A673 (cell line): ENCODE data around the gene MED23. TPM values are rescaled to one million over a fixed set of nuclear protein-coding genes. Genes with fewer than 3 reads are reported as not detected.

ENCODE experiments used
- BruUV-seq: library from RNA; stranded (reverse); fragments of 400-500 nt; replicated peaks from 2 replicates; lab custom pipeline; 2021; lab: Mats Ljungman, UMichigan
- CTCF ChIA-PET: fragments of 300-600 bp; sonication (Branson Sonifier 250); formaldehyde crosslinking; loops from one replicate; lab custom pipeline; 2022; ENCODE audit warnings: antibody characterized with exemption; lab: Charles Lee
- POLR2A ChIA-PET: fragments of 300-600 bp; sonication (Branson Sonifier 250); formaldehyde crosslinking; loops from one replicate; lab custom pipeline; 2022; ENCODE audit warnings: antibody characterized with exemption; ENCODE audit not compliant: low non-redundant PET; lab: Charles Lee
- DNase-seq: peaks from one replicate; pipeline ENCODE4 v3.0.0-alpha.2; 2015; ENCODE audit warnings: low spot score
- H3K27ac ChIP-seq: fragments of 200-600 bp; sonication (generic); 2 replicates; pipeline ENCODE4 v1.5.1; 2016; ENCODE audit warnings: mixed run types, low read depth, mild to moderate bottlenecking, mixed read lengths, antibody characterized with exemption, low read length; ENCODE audit not compliant: poor library complexity, severe bottlenecking
- H3K27me3 ChIP-seq: fragments of 200-600 bp; sonication (generic); replicated peaks from 2 replicates; pipeline ENCODE4 v1.6.1; 2017; ENCODE audit warnings: mixed run types, low read depth, mild to moderate bottlenecking, mixed read lengths, antibody characterized with exemption, low read length; ENCODE audit not compliant: insufficient read depth, poor library complexity
- H3K36me3 ChIP-seq: fragments of 200-600 bp; sonication (generic); 2 replicates; pipeline ENCODE4 v1.6.1; 2016; ENCODE audit warnings: mixed run types, mild to moderate bottlenecking, mixed read lengths, antibody characterized with exemption, low read length; ENCODE audit not compliant: insufficient read depth, poor library complexity, severe bottlenecking
- H3K4me1 ChIP-seq: fragments of 200-600 bp; sonication (generic); 2 replicates; pipeline ENCODE4 v1.6.1; 2017; ENCODE audit warnings: mixed run types, mild to moderate bottlenecking, mixed read lengths, antibody characterized with exemption, low read length; ENCODE audit not compliant: insufficient read depth, poor library complexity, severe bottlenecking
- H3K4me3 ChIP-seq: fragments of 200-600 bp; sonication (generic); 2 replicates; pipeline ENCODE4 v1.5.1; 2016; ENCODE audit warnings: low read depth, mixed run types, mild to moderate bottlenecking, mixed read lengths, low read length; ENCODE audit not compliant: poor library complexity, severe bottlenecking
- H3K9me3 ChIP-seq: fragments of 200-600 bp; sonication (generic); 2 replicates; pipeline ENCODE4 v1.6.1; 2016; ENCODE audit warnings: mixed run types, low read depth, mild to moderate bottlenecking, mixed read lengths, antibody characterized with exemption, low read length; ENCODE audit not compliant: poor library complexity, severe bottlenecking
- EZH2 ChIP-seq: fragments of 200-600 bp; sonication (generic); IDR thresholded peaks from 2 replicates; pipeline ENCODE4 v1.6.1; 2017; ENCODE audit warnings: borderline replicate concordance, low read depth, mild to moderate bottlenecking, mixed read lengths, antibody characterized with exemption, low read length; ENCODE audit not compliant: poor library complexity, severe bottlenecking
- intact Hi-C: fragments of 100-400 bp; cut with micrococcal nuclease; formaldehyde crosslinking; loops from one replicate; pipeline ENCODE4 v1.10.0; 2022; ENCODE audit not compliant: unreplicated experiment
- total RNA-seq: library from RNA; stranded (reverse); gene quantifications from 2 replicates; pipeline ENCODE4 v1.2.3, GENCODE V29; 2021
- TF ChIP-seq, protein P1 (sequence below): fragments of 300-800, 200-600 bp; sonication (generic); conservative IDR thresholded peaks from 2 replicates; pipeline ENCODE4 v1.5.1; 2017; ENCODE audit warnings: low read depth, mild to moderate bottlenecking, antibody characterized with exemption, low read length, moderate library complexity, mixed read lengths

The MED23 gene
- total RNA-seq, 1 experiment from 2014 or later = 32.3 TPM

DNA sequence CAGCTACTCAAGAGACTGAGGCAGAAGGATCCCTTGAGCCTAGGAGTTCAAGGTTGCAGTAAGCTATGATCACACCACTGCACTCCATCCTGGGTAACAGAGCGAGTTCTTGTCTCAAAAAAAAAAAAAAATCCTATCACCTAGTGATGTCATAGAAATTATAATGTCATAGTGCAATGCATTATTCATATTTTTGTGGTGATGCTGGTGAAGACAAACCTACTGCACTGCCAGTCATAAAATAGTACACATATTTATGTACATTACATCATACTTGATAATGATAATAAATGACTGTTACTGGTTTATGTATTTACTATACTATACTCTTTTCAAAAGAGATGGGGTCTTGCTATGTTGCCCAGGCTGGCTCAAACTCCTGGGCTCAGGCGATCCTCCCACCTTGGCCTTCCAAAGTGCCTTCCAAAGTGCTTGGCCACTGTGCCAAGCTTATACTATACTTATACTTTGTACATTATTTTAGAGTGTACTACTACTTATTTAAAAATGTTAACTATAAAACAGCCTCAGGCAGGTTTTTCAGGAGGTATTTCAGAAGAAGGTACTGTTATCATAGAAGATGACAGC is 35.6 kb upstream of the MED23 start:
- BruUV-seq = no TSS peak

DNA sequence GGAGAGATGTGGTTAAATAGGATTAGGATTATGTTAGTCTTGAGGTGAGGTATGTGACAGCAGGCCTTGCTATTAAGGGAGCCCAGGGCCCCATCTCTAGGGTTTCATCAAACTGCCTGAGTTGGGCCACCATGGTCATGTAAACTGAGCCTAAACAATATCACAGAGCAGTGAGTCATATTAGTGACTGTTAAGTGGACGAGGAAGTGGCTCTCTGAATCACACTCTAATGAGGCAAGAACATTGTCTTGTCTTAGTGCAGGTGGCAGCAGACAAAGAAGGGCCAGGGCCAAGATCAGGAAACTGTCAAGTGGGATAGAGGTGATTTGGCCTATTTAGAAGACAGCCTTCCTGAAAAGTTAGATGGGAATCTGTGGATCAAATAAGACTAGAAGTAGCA is 32.2 kb upstream of the MED23 start:
- no peaks in the 10 kb centered on the region for H3K9me3 ChIP-seq

More for the DNA sequence above, 35.6 kb upstream of the MED23 start:
- ChIA-PET POLR2A (no interaction called here), CTCF (no interaction called here)
- no peak for TF ChIP-seq EZH2
- TF ChIP-seq, protein P1, sequence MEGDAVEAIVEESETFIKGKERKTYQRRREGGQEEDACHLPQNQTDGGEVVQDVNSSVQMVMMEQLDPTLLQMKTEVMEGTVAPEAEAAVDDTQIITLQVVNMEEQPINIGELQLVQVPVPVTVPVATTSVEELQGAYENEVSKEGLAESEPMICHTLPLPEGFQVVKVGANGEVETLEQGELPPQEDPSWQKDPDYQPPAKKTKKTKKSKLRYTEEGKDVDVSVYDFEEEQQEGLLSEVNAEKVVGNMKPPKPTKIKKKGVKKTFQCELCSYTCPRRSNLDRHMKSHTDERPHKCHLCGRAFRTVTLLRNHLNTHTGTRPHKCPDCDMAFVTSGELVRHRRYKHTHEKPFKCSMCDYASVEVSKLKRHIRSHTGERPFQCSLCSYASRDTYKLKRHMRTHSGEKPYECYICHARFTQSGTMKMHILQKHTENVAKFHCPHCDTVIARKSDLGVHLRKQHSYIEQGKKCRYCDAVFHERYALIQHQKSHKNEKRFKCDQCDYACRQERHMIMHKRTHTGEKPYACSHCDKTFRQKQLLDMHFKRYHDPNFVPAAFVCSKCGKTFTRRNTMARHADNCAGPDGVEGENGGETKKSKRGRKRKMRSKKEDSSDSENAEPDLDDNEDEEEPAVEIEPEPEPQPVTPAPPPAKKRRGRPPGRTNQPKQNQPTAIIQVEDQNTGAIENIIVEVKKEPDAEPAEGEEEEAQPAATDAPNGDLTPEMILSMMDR = no peak
- no peaks in the 10 kb centered on the region for H3K4me1 ChIP-seq
- no peaks in the 10 kb centered on the region for H3K36me3 ChIP-seq
- H3K9me3 ChIP-seq = no peaks in the 10 kb centered on the region
- no peak for DNase-seq
- H3K27ac ChIP-seq = no peak overlapping the region
- no peaks in the 10 kb centered on the region for H3K27me3 ChIP-seq
- intact Hi-C loops = no loop called here
- no peak overlapping the region for H3K4me3 ChIP-seq

DNA sequence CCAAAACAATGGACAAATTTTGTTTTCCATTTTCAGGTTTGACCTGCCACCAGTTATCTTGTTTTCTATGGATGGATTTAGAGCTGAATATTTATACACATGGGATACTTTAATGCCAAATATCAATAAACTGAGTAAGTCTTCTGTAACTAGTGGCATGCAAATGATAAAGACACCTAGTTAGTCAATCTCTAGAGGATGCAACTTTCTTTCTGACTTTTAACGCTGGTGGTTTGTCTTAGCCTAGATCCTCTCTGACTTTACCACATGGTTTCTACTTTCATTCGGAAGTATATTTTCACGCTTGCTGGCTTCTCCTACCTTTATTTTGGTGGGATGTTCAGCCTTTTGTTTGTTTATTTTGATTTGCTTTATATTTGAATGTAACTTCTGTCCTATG is 30.2 kb upstream of the MED23 start:
- H3K9me3 ChIP-seq = no peaks in the 10 kb centered on the region
- ChIA-PET CTCF (no interaction called here), POLR2A (no interaction called here)
- no peaks in the 10 kb centered on the region for H3K4me1 ChIP-seq
- intact Hi-C loops = no loop called here
- no peaks in the 10 kb centered on the region for H3K36me3 ChIP-seq
- TF ChIP-seq, protein P1 = no peak
- no peak for TF ChIP-seq EZH2
- BruUV-seq = no TSS peak
- H3K27me3 ChIP-seq = no peaks in the 10 kb centered on the region
- DNase-seq = no peak
- no peak overlapping the region for H3K4me3 ChIP-seq
- H3K27ac ChIP-seq = no peak overlapping the region

More for the DNA sequence above, 32.2 kb upstream of the MED23 start:
- Histone ChIP-seq H3K27me3 (no peaks in the 10 kb centered on the region), H3K4me1 (no peaks in the 10 kb centered on the region), H3K4me3 (no peak overlapping the region), H3K27ac (no peak overlapping the region), H3K36me3 (no peaks in the 10 kb centered on the region)
- DNase-seq = peak; percentile 3
- no TSS peak for BruUV-seq
- intact Hi-C loops = no loop called here
- ChIA-PET CTCF (no interaction called here), POLR2A (no interaction called here)
- TF ChIP-seq EZH2 = no peak
- TF ChIP-seq, protein P1 = no peak
